Astrocyte of the cerebellum (primary cell): Measurements from ENCODE around the gene TRAPPC11.

Source experiments
- DNase-seq: peaks from one replicate; pipeline ENCODE4 v3.0.0-alpha.2; 2011; ENCODE audit warnings: low read depth
- H3K4me3 ChIP-seq: 2 replicates; pipeline ENCODE4 v1.5.1; 2011; ENCODE audit warnings: mild to moderate bottlenecking, low read depth, low read length, moderate library complexity
- CTCF ChIP-seq: IDR thresholded peaks from 2 replicates; pipeline ENCODE4 v1.5.1; 2012; ENCODE audit warnings: low read length, low read depth, moderate library complexity, mild to moderate bottlenecking; ENCODE audit errors: missing control alignments
- in situ Hi-C: cut with HindIII; loops from 2 replicates; pipeline ENCODE4 v1.10.0; 2017; ENCODE audit warnings: low sequenced_read_pairs

Gene TRAPPC11

DNA sequence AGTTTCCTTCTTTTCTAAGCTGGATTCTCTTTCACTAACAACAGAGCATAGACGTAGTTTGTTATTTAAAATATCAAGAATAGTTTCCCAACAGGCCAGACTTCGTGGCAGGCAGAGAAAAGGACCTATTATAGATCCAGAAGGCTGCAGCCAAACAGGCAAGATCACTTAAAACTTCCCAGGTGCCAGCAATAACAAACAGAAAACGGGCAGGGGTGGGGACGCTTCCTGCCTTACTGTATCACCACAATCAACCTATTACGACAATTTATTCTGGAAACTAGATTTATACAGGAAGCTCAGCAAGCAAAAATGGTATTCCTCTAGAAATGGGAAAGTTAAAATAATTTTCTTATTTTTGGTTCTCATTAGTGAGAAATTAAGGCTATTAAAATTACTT lies 22.2 kb upstream of the TRAPPC11 start:
- in situ Hi-C loops, result no loop called here
- H3K4me3 ChIP-seq, result no peak overlapping the region
- no peak for DNase-seq
- no peak for TF ChIP-seq CTCF

DNA sequence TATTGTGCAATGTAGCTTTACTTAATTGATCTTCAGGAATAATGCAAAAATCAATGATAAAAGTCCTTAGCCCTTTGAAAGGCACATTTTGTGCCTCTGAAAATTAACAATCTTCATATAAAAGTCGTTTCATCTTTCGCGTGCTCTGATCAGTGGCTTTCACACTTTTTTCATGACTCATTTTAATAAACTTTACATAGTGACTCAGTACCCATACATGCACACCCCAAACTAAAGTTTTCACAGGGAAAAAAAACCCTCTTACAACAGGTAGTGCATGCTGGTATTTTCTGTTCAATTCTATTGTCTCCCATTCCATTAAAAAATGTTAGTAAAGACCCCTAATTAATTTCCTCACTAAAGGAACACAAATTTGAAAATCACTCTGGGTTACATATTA lies 21.6 kb upstream of the TRAPPC11 start:
- no peak overlapping the region for H3K4me3 ChIP-seq
- TF ChIP-seq CTCF, result no peak
- in situ Hi-C loops, result no loop called here
- no peak for DNase-seq

GRCh38 chr4:183638436-183638835 lies 20.7 kb upstream of the TRAPPC11 start:
- DNase-seq, result no peak
- in situ Hi-C loops, result no loop called here
- H3K4me3 ChIP-seq, result no peak overlapping the region
- TF ChIP-seq CTCF, result no peak

- TF ChIP-seq CTCF, result no peak
- in situ Hi-C loops, result no loop called here
- no peak overlapping the region for H3K4me3 ChIP-seq
- DNase-seq, result no peak
These were observed 19.8 kb upstream of the TRAPPC11 start for GRCh38 chr4:183639291-183639690.

DNA sequence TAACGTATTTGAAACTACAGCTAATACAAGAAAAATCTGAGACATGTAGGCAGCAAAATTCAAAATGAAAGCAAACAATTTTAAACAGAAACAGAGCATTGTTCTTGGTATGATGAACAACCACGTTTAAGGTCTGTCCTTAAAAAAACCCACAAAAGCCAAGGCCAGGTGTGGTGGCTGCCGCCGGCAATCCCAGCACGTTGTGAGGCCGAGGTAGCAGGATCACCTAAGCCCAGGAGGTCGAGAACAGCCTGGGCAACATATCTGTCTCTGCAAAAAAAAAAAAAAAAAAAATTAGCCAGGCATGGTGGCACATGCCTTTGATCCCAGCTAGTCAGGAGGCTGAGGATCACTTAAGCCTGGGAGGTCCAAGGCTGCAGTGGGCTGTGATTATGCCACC lies 13.8 kb upstream of the TRAPPC11 start:
- no peak for DNase-seq
- TF ChIP-seq CTCF, result no peak
- in situ Hi-C loops, result no loop called here
- H3K4me3 ChIP-seq, result no peak overlapping the region

GRCh38 chr4:183657564-183657963 lies 1.5 kb upstream of the TRAPPC11 start:
- H3K4me3 ChIP-seq, result peak overlapping the region; percentile 84
- no peak for TF ChIP-seq CTCF
- DNase-seq, result no peak
- in situ Hi-C loops, result no loop called here
